ENCODE data around the gene PITPNC1.

- TF ChIP-seq CTCF (IDR thresholded peaks at IDR 0.05) = no peak
- TF ChIP-seq POLR2A (IDR thresholded peaks at IDR 0.05) = no peak
These were observed 2.0 kb upstream of the PITPNC1 start for GRCh38 chr17:67375054-67375427.

Measured in Peyer's patch (tissue), 4 donors.